Endometrial microvascular endothelial cells (primary cell): ENCODE results near the gene GPR151. TPM values are rescaled to one million over a fixed set of nuclear protein-coding genes. Genes with fewer than 3 reads are reported as not detected.
"Not testable (repeated sequence)": the region's sequence is repeated elsewhere in the genome, so short reads cannot be mapped to it uniquely, and the experiment has no call there.

Experiments used
- in situ Hi-C: cut with HindIII; loops from 2 replicates; pipeline ENCODE4 v1.10.0; 2017; ENCODE audit warnings: low sequenced_read_pairs, low pct_unique_long_range_greater_than_20kb; ENCODE audit errors: inconsistent ontology term
- total RNA-seq: library from RNA; depleted of rRNA; stranded (reverse); fragments of >200 nt; gene quantifications from one replicate; pipeline ENCODE4 v1.2.3, GENCODE V29; 2015; ENCODE audit errors: inconsistent ontology term

Gene GPR151
- total RNA-seq, result not detected

- in situ Hi-C loops, result no loop called here
Observed at GRCh38 chr5:146516151-146516475, at the start of gene GPR151. TSS of gene GPR151 (minus strand) at chr5:146516190. CDS start at chr5:146516113, 77 bp downstream.

DNA sequence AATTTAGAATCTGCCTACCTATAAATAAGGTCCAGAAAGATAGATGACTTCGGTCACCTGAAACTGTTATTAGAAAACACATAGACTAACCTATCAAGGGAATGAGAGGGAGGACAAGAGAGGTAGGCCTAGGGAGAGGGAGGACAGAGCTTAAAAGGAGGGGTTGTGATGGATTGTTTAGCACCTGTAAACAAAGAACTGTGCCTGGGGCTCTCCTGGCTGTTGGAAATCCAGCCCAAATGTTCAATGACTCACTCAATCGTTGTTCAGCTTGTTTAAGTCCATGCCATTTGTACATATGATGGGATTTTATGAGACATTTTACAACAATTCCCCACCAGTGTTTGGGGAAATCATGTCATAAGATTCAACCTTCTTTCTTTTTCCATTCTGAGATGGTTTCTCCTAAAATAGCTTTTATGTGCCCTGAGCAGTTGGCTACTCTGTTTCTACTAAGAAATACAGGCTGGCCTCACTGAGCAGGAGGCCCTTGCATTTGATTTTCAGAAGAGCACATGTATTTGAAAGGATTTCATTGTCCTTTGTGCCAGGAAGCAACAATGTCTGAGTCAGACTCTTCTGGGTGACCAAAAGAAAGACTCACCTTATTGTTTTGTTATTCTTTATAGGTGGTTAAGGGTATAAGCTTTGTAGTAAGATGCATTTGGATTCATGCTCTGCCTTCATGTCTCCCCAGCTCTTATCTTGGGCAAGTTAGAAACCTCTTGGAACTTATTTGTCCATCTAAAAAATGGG is 48.2 kb upstream of the GPR151 start:
- in situ Hi-C loops, result no loop called here

DNA sequence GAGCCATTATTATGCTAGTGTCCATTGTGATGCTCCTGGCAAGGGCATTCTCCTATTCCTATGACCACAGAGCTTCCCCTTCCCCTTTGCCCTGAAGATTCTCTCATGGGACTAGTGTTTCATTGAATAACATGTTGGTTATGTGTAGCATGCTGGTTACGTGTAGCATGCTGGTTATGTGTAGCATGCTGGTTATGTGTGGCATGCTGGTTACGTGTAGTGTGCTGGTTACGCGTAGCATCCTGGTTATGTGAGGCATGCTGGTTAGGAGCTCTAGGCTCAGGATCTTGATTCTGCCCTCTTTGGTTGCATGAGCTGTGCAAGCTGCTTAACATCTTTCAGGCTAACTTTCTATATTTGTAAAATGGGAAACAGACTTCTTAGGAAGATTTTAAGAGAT is 46.5 kb upstream of the GPR151 start:
- in situ Hi-C loops, result no loop called here

GRCh38 chr5:146561711-146562110 is 45.7 kb upstream of the GPR151 start:
- in situ Hi-C loops, result no loop called here

DNA sequence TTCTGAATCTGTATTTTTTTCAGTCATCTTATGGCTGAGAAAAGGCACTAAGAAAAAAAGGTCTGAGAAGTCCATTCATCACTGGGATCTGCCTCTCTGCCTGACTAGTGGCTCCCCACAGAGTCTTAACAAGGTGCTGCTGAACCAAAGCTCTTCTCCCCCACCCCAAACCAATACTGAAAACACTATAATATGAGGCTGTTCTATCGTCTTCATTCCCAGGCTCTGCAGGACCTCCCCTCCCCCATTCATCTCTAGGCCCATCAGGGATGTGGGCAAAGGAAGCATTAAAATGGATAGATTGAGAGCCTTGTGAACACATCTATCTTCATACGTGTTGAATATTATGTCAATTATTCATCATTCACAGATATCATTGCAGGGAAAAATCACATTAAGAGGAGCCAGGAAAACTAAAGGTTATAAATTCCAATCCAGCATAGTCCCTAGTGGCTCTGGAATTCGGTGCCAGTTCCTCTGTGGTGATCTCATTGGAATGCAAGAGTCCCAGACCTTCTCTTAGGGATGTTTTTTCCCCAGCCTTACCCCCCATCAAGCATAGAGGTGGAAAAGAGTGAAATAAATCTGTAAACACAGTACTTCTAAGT is 44.3 kb upstream of the GPR151 start:
- in situ Hi-C loops, result no loop called here

DNA sequence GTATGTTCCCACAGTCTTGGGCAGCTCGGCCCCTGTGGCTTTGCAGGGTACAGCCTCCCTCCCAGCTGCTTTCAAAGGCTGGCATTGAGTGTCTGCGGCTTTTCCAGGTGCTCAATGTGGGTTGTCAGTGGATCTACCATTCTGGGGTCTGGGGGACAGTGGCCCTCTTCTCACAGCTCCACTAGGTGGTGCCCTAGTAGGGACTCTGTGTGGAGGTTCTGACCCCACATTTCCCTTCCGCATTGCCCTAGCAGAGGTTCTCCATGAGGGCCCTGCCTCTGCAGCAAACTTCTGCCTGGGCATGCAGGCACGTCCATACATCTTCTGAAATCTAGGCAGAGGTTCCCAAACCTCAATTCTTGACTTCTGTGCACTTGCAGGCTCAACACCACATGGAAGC is 40.9 kb upstream of the GPR151 start:
- in situ Hi-C loops, result not testable (repeated sequence)

- in situ Hi-C loops, result no loop called here
Observed at GRCh38 chr5:146553446-146553845, 37.5 kb upstream of the GPR151 start.

DNA sequence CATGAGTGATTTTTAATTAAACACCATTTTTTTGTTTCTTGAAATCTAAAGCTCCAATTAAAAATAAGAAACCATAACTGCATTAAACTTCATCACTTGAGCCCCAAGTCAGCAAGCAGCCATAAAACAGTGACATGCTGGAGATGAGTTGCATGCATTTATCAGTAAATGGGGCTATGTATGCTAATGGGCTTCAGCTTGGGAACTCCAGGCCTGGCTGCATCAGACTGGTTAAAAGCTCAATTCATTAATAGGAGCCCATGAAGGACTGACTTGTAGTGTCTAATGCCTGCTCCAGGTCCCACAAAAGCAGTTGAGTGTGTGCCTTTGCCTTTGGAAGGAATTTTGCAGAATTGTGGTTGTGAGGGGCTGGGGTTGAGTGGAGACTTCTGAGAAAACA is 33.6 kb upstream of the GPR151 start:
- in situ Hi-C loops, result no loop called here

- in situ Hi-C loops, result no loop called here
Observed at GRCh38 chr5:146548781-146549449, 32.9 kb upstream of the GPR151 start.

DNA sequence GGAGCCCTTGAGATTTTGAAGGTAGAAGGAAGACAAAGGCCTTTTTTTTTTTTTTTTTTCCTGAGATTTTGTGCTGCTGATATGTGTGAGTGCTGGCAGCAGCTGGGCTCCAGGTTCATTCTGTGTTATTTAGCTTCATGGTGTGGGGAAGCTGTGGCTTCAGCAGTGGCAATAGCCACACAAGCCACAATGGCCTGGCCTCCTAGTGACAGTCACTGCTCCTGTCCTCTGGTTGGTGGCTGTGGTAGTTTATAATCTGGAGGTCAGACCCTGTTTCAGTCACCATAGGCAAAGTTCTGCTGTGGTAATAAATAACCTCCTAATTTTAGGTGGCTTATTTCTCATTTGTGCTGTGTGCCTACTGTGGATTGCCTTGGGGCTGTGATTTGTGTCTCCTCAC is 28.2 kb upstream of the GPR151 start:
- in situ Hi-C loops, result no loop called here

DNA sequence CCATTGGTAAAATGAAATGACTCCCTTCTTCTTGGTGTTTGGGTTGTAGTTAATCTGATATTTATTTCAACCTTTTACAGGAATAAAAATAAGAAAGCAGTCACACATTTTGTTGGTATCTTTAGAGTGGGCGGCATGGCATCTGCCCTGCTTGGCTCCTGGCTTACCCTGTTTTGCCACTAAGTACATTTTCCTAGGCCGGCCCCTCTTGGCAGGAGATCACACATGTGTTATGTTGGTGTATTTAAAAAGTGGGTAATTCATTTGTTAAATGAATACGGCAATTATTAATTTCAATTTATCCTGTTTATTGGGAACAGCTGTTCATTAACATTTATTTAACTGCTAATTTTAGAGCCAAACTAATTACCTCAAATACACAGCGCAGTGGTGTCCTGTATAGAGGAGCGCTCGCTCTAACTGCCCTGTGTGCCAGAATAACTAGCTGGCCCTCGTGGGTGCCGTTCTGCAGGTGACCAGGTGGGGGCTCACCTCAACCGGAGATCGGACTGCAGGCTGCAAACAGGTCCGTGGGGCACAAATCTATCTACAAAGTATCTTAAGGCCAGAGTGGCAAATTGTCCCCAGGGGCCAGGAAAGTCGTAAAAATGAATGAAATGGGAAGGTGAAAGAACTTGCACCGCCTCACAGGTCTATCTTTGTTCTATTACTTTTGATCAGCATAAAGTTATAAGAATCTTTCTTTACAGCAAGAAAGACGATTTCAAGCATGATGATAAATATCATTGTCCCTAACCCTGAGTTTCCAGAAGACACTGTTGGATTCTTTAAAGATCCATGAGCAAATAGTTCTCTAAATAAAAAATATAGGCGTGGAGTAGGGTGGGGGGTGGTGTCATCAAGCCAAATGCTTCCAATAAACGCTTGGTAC is 26.2 kb upstream of the GPR151 start:
- in situ Hi-C loops, result no loop called here

DNA sequence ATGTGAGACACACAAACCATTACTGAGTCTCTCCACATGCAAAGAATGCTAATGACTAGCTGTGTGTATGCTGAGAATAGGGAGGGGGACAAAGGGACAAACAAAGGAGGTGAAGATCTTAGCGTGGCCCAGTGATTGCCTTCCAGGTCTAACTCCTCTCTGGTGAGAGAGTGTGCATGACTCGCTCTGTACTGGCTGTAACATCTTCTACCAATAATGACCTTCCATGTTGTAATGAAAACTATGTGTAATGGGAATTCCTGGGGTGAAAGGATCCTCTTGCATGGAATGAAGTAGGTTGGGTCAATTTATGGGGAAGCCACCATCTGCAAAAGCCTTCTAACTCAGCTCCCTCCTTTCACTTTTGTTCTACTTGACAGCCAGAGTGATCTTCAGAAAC is 24.4 kb upstream of the GPR151 start:
- in situ Hi-C loops, result no loop called here

GRCh38 chr5:146539973-146540372 is 24.0 kb upstream of the GPR151 start:
- in situ Hi-C loops, result no loop called here

GRCh38 chr5:146538432-146538831 is 22.4 kb upstream of the GPR151 start:
- in situ Hi-C loops, result no loop called here

DNA sequence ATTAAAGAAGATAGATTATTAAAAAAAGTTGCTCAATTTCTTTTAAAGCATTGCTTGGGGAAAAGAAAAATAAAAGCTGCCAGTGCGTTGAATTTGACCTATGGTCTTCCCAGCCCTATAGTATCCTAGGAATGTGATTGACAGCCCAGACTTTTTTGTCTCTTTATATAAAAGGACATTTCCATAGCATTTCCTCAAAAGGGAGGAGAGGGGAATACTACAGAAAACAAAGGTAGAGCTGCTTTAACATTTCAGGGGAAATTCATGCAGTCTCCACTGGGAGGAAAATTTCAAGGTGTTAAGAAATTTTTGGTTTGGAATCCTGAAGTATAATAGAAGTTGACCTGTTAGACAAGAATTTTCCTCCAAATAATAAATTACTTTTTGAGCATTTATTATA is 17.9 kb upstream of the GPR151 start:
- in situ Hi-C loops, result no loop called here

DNA sequence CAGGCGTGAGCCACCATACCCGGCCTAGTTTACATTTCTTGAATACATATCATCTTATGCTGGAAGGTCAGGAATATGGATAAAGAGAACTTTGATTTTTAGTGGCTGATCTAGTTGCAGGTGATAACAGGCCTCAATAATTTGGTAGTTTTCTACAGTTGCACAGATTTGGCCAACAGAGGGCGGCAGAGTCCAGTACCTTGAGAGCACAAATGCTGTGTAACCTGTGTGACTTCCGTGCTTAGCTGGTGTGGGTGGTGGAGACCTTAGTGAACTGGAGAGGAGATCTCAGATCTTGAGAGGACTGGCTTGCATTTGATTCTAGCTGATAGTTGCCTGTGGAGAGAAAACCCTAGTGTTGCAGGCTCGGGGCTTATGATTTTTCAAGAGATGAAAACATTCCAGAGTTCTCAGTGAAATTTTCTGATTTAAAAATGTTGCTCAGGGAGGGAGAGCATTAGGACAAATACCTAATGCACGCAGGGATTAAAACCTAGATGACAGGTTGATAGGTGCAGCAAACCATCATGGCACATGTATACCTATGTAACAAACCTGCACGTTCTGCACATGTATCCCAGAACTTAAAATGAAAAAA is 17.4 kb upstream of the GPR151 start:
- in situ Hi-C loops, result no loop called here

- in situ Hi-C loops, result no loop called here
Observed at GRCh38 chr5:146529984-146530383, 14.0 kb upstream of the GPR151 start.

DNA sequence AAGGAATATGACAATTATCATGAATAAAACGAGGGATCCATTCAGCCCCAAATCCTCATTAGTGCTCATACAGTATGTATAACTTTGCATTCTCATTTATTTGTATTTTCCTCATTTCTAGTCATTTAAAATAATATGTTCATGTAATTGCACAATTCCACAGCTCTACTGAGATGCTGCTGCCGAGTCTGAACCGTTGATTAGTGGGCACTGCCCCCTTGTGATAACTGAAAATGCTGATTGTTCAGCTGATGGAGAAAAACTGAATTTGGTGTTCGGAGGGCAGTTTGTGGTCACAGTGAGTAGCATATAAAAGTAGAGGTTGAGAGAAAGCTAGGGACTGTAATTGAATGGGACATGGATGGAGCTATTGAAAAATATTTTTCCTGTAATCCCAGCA is 12.2 kb upstream of the GPR151 start:
- in situ Hi-C loops, result no loop called here

DNA sequence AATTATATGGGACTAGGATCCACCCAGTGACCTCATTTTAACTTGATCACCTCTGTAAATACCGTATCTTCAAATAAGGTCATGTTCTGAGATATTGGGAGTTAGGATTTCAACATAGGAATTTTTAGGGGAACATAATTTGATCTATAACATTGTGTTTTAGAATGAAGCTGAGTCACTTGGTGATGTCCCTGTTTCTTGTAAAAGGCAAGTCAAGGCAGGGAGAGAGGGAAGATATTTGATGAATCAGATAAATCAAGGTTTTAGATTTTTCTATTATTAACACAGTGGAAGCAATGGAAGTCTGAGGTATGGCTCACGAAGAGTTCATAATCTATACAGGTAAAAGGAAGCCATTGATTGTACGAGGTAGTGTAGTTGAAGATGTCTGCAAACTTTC is 11.8 kb upstream of the GPR151 start:
- in situ Hi-C loops, result no loop called here
